HG03342 (cell line): ENCODE data around the gene BNC2.

Experiments
- ATAC-seq: cut with Tn5 transposase; IDR thresholded peaks from one replicate; pipeline ENCODE4 v1.9.1; 2021; ENCODE audit warnings: mild to moderate bottlenecking, moderate library complexity; ENCODE audit not compliant: unreplicated experiment

BNC2 gene

DNA sequence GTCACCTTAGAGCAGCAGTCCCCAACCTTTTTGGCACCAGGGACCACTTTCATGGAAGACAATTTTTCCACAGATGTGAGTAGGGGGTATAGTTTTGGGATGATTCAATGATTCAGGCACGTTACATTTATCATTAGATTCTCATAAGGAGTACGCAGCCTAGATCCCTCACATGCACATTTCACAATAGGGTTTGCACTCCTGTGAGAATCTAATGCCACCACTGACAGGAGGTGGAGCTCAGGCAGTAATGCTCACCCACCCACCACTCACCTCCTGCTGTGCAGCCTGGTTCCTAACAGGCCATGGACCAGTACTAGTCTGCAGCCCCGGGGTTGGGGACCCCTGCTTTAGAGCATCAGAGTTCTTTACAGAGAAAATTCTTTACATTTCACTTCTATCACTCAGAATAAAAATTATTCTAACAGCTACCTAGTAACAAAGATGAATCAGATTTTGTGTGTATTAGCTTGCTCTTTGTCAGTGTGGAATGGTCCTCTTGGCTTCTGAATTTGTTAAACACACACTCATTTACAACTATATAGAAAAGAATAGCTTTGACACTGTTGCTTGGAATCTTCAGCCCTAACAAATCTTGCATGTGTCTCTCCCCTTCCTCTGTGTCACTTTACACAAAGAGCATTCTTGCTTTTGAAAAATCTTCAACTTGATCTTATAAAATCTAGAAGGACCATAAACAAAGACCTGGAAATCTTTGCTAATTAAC lies 438.6 kb downstream of the BNC2 start:
- no peak for ATAC-seq

DNA sequence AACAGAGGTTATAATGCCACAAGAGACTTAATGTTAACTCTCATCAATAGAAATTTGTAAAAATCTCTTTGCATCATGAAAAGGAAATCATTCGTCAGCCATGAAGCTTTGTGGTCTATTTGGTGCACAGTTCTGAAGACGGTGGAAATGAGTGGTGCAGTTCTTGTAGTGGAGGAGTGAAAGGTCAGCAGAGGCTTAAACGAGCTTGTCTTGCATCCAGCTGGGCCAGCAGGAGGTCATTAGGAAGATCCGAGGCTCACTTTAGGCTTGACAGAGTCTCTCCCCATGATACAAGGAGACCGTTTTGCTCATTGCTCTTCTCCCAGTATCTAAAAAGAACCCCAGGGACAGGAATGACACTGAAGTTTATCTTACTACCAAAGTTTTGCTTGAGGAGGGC lies 440.8 kb downstream of the BNC2 start:
- ATAC-seq: no peak

GRCh38 chr9:16427873-16428427 lies 442.5 kb downstream of the BNC2 start:
- no peak for ATAC-seq

DNA sequence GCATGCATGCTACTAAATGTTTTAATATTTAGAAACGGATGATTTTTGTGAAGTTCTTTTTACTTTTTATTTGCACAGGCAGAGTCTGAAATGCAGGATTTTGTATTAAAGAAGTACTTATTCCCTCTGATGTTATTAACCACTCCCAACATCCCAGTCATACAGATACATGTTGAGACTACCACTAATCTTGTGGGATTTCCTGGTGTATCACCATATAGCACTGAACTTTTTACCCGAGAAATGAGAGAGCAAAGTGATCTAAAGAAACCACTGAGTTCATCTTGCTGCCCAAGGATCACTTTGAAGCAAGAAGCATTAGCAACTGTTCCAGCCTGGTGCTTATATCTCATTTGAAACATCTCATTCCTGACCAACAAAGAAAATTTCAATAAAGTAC lies 443.8 kb downstream of the BNC2 start:
- ATAC-seq: no peak

DNA sequence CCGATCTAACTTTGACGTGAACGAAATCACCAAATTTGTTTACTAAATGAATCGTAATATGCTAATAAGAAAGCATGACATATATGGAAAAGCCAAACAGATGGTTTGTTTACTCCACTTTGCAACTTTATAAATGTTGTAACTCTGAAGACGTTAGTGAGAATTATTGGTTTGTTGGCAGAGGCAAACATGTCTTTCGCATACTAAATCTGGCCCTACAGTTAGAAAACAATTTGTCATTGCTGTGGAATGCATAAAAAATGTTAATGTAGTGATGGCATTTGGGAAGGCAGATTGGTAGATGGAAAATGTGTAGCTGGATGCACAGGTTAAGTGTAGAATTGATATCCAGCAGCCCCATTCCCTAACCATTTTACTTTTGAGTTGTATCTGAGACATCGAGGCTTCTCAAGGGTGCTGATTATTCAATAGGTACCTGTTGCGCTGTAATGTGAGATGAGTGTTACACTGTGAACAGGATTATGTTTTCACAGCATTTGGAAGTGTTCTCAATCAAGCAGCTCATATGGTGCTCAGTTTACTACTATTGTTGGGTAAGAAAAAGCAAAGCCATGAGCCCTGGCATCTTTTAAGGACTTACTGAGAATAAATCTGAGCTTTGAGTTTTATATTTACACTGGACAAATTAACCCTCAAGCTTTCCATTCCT lies 444.8 kb downstream of the BNC2 start:
- ATAC-seq: no peak

DNA sequence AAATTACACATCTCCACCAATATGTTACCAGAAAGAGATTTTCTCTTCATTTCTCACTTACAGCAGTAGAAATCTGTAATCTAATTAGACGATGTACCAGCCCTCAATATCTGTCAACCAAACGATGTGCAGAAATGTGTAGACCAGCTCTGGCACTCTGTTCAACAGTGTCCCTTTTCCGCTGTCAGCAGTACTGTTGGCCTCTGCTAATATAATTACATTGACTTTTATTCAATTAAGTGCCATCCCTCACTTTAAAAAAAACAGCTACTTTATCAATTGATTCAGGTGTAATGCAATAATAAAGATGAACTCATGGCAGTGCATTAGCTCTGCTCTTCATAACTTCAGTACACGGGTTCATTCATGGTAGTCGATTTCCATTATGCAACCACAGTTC lies 448.4 kb downstream of the BNC2 start:
- ATAC-seq: no peak

DNA sequence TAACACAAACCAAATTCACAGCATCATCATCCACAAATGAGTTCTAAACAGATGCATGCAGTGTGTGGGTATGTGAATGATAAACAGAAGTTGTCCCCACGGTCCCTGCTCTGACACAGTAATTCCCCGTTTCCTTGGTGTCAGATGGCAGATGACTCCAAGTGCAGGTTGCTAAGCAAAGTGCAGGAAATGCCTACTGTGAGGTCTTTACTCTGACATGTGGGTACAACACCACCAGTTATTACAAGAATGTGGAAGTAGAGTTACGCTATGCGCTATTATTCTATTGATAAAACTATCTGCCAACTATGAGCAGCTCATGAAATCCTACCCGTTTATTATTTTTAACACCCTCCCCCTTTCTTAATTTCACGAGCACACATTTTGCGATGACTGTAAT lies 448.9 kb downstream of the BNC2 start:
- no peak for ATAC-seq

- ATAC-seq: no peak
Observed at GRCh38 chr9:16419124-16419523, 451.3 kb downstream of the BNC2 start.

DNA sequence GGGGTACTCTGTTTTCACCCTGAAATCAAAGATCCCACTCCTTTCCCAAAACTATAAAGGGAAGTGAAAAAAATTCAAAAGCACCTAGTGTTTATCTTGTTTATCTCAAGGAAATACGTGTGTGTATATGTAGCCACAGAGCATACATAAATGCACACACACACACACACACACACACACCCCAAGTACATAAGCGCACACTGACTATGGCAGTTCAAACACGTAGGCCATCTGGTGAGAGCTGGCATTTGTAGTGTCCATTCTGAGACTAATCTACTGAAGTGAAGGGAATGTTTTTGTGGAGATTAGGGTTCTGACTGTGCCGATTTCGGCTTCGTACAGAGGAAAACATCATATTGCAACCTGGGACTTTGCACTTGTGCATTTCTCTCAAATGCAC lies 451.7 kb downstream of the BNC2 start:
- no peak for ATAC-seq

- no peak for ATAC-seq
Observed at GRCh38 chr9:16417749-16418148, 452.7 kb downstream of the BNC2 start.

DNA sequence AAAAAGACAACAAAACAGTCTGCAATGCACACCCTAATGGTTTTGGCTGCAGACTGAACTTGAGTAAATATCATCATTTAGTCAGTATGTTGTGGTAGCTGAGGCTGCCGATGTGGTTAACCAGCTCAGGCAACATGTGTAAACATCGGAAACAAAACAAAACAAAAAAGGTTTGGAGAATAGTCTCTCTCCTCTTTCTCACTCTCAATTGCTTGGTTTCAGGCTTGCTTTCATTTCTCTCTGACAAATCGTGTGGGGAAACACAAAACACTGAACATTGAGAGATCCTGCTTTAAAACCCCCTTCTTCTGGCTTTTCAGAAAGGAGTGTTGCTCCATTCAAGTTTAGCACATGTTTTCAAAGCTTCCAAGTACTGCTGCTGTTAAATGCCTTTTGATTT lies 453.3 kb downstream of the BNC2 start:
- ATAC-seq: no peak

- no peak for ATAC-seq
Observed at GRCh38 chr9:16414451-16414850, 456.0 kb downstream of the BNC2 start.

DNA sequence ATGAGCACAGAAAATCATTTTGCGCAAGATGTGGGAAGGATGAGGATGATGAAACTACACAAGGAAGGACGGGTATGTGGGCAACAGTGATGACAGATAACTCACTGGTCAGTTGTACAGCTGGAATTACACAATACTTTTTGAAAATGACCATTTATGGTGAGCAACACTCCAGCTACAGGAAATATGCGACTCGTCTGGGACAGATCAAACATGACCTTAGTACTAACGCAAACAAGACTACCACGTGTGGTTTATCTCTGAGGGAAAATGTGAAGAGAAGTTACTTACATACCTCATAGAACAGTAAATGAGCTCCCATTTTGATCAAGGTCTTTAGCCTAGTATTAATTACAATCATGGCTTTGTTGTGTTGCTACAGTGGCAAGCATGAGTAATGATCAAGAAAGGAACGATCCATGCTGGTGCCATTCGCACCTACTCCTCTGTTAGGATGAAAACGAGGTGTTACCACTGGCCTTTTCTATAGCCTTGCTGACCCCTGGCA lies 456.9 kb downstream of the BNC2 start:
- ATAC-seq: no peak

DNA sequence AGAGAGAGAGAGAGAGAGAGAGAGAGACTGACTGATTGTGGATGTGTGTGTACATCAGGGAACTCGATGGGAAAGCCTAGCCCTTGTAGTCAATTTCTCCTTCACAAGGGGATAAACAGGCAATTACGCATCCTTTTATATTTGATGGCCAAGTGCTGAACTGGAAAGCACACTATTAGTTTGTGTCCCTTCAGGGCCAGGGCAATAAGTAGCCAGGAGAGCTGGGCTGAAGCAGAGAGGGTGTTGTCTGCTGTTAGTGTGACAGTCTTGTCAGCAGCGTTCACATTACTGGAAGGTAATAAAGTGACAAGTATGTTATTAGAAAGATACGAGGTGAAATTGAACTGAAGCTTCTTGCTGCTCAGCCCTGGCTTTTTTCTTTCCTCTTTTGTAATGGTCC lies 457.7 kb downstream of the BNC2 start:
- ATAC-seq: no peak

DNA sequence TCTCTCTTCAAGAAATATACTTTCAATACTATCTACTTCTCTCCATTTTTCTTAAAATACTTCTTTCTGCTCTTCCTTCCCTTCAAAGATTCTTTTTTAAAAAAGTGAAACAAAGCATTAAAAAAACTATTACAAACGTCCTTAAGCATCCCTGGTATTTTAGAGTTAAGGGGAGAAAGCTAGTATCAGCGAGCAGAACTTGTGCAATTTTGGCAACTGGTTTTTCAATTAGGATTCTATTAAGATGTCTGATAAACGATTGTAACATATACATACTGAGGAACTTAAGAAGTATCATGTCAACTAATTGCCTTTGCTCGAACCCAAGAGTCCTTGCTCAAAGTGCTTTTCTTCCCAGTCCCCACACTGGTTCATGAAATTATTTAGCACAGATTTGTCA lies 459.2 kb downstream of the BNC2 start:
- no peak for ATAC-seq

DNA sequence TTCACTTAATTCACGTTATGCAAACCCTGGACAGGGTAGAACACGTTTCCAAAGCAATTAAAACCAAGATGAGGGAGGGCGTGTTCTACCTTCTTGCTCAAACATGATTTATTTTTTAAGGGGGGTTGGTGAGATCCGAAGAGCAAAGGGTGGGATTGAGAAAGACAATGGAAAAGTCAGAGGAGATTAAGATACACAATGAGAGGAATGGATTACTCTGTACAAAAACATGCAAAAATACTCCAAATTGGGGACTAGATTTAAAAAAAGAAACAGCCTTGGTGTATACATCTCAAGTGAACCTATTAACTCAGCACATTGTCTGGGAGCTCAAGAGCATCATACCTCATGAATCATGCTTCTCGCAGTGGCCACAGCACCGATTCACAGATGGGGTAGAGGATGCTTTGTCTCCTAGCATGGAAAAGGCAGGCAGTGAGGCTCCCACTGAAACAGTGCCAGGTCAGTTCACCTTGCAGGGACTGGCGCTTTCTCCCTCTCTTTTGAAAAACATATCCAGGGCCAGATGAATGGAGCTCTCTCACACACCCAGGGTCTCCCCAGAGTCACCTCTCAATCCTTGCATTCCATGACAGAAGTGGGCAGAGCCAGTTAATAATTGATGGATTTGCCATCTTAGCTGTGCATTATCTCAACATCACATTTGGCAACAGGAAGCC lies 459.7 kb downstream of the BNC2 start:
- no peak for ATAC-seq

DNA sequence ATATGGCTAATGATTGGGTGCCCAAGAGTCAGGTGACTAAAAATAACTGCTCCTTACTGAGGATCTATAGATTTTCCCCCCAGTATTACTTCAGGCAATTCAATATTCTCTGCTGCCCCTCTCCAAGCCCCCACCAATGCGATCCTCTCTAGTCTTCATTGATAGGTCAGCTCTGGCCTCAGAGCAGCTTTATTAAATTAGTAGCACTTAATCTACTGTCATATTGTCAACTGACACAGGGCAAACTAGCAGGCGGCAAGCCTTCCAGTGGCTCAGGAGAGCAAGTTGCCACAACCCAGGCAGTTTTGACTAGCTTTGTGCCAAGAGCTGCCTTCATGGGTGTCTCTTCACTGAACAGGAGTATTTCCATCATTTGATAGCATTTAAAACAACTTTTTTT lies 462.9 kb downstream of the BNC2 start:
- ATAC-seq: no peak

- no peak for ATAC-seq
Observed at GRCh38 chr9:16406526-16407225, 463.8 kb downstream of the BNC2 start.

GRCh38 chr9:16405421-16405820 lies 465.0 kb downstream of the BNC2 start:
- ATAC-seq: no peak

- no peak for ATAC-seq
Observed at GRCh38 chr9:16401701-16402100, 468.8 kb downstream of the BNC2 start.

GRCh38 chr9:16398691-16399090 lies 471.8 kb downstream of the BNC2 start:
- no peak for ATAC-seq
